Left ventricle myocardium superior (tissue), 1 donor: ENCODE measurements around the gene RHOF. TPM values are rescaled to one million over a fixed set of nuclear protein-coding genes. Genes with fewer than 3 reads are reported as not detected.
"Not testable (repeated sequence)": the region's sequence is repeated elsewhere in the genome, so short reads cannot be mapped to it uniquely, and the experiment has no call there.

ENCODE experiments used
- ATAC-seq: fragments of 200-7000 bp; cut with Tn5 transposase; one replicate; pipeline ENCODE4 v1.9.1; 2020; ENCODE audit warnings: mild to moderate bottlenecking, moderate library complexity
- DNase-seq: peaks from one replicate; pipeline ENCODE4 v3.0.0-alpha.2; 2020
- intact Hi-C: fragments of 100-400 bp; cut with micrococcal nuclease; formaldehyde crosslinking; loops from one replicate; pipeline ENCODE4 v1.11.0; 2022
- total RNA-seq: library from RNA; stranded (reverse); fragmentation: NEBNext Ultra II Directional; extraction: Animal tissue kit (Norgen Biotek cat#: 25700); gene quantifications from one replicate; pipeline ENCODE4 v1.2.1, GENCODE V29; 2021
- donor health status: DM: no; HTN: yes; CAD: no; lungs with severe emphysema.

RHOF gene
- total RNA-seq, 1 donor from 2014 or later, result 48.3 TPM

- DNase-seq (no peak), ATAC-seq (no peak)
- intact Hi-C loops, result no loop called here
These were observed 27.9 kb downstream of the RHOF start for GRCh38 chr12:121765573-121765972.

GRCh38 chr12:121764808-121765207 lies 28.7 kb downstream of the RHOF start:
- ATAC-seq, result no peak
- intact Hi-C loops, result no loop called here

GRCh38 chr12:121762269-121762668 lies 31.2 kb downstream of the RHOF start:
- intact Hi-C loops, result no loop called here
- DNase-seq (no peak), ATAC-seq (peak; percentile 91)

More at GRCh38 chr12:121764808-121765207, 28.7 kb downstream of the RHOF start:
- DNase-seq, result no peak

- ATAC-seq, intact Hi-C loops, DNase-seq: not testable (repeated sequence)
These were observed 35.0 kb downstream of the RHOF start for GRCh38 chr12:121758536-121758935.

GRCh38 chr12:121755591-121755990 lies 37.9 kb downstream of the RHOF start:
- ATAC-seq, result no peak

GRCh38 chr12:121754836-121755235 lies 38.7 kb downstream of the RHOF start:
- no peak for DNase-seq
- intact Hi-C loops, result no loop called here
- no peak for ATAC-seq

More at GRCh38 chr12:121755591-121755990, 37.9 kb downstream of the RHOF start:
- no peak for DNase-seq
- intact Hi-C loops, result no loop called here

- intact Hi-C loops, result no loop called here
- DNase-seq, result peak; percentile 83
- peak; percentile 90 for ATAC-seq
These were observed 39.6 kb downstream of the RHOF start for GRCh38 chr12:121753844-121754264.

GRCh38 chr12:121751749-121752351 lies 41.6 kb downstream of the RHOF start:
- DNase-seq (no peak), ATAC-seq (no peak)
- intact Hi-C loops, result no loop called here

GRCh38 chr12:121751034-121751433 lies 42.5 kb downstream of the RHOF start:
- intact Hi-C loops, result no loop called here
- DNase-seq (no peak), ATAC-seq (no peak)

- intact Hi-C loops, result no loop called here
- no peak for DNase-seq
- ATAC-seq, result no peak
These were observed 43.0 kb downstream of the RHOF start for GRCh38 chr12:121750507-121750955.

- no peak for DNase-seq
- no peak for ATAC-seq
- intact Hi-C loops, result no loop called here
These were observed 44.2 kb downstream of the RHOF start for GRCh38 chr12:121749267-121749666.

GRCh38 chr12:121748571-121749265 lies 44.8 kb downstream of the RHOF start:
- intact Hi-C loops, result no loop called here
- DNase-seq (peak; percentile 40), ATAC-seq (peak; percentile 82)

- intact Hi-C loops, result no loop called here
- no peak for ATAC-seq
These were observed 45.3 kb downstream of the RHOF start for GRCh38 chr12:121748218-121748570.

GRCh38 chr12:121745545-121745944 lies 47.9 kb downstream of the RHOF start:
- ATAC-seq, intact Hi-C loops, DNase-seq: not testable (repeated sequence)

More at GRCh38 chr12:121748218-121748570, 45.3 kb downstream of the RHOF start:
- peak; percentile 29 for DNase-seq

GRCh38 chr12:121741743-121742142 lies 51.7 kb downstream of the RHOF start:
- intact Hi-C loops, result no loop called here
- ATAC-seq (no peak), DNase-seq (no peak)

GRCh38 chr12:121740847-121741246 lies 52.6 kb downstream of the RHOF start:
- DNase-seq (no peak), ATAC-seq (no peak)
- intact Hi-C loops, result no loop called here

- intact Hi-C loops, result no loop called here
- no peak for DNase-seq
- ATAC-seq, result no peak
These were observed 55.1 kb downstream of the RHOF start for GRCh38 chr12:121738340-121738858.

GRCh38 chr12:121733849-121734248 lies 59.6 kb downstream of the RHOF start:
- intact Hi-C loops, result no loop called here
- no peak for ATAC-seq

GRCh38 chr12:121731473-121731872 lies 62.0 kb downstream of the RHOF start:
- DNase-seq (no peak), ATAC-seq (no peak)
- intact Hi-C loops, result no loop called here

More at GRCh38 chr12:121733849-121734248, 59.6 kb downstream of the RHOF start:
- DNase-seq, result no peak

- intact Hi-C loops, result no loop called here
- ATAC-seq, result no peak
These were observed 64.5 kb downstream of the RHOF start for GRCh38 chr12:121729021-121729420.

More at GRCh38 chr12:121729021-121729420, 64.5 kb downstream of the RHOF start:
- no peak for DNase-seq
